Activated B cell treated with CpG ODN at 0.5 μM for 24 hours (primary cell): ENCODE data around the gene KHNYN. TPM values are rescaled to one million over a fixed set of nuclear protein-coding genes. Genes with fewer than 3 reads are reported as not detected.

Experiments used
- ATAC-seq: fragments of 200-7000 bp; cut with Tn5 transposase; one replicate; pipeline ENCODE4 v1.10.0; 2021; ENCODE audit warnings: low read depth, mild to moderate bottlenecking, moderate library complexity
- CTCF ChIA-PET: fragments of 350-600 bp; sonication (Branson Sonifier 250); formaldehyde crosslinking; loops from one replicate; lab custom pipeline; 2021; ENCODE audit warnings: antibody characterized with exemption; lab: Charles Lee
- POLR2A ChIA-PET: fragments of 350-600 bp; sonication (Branson Sonifier 250); formaldehyde crosslinking; loops from one replicate; lab custom pipeline; 2021; ENCODE audit warnings: antibody characterized with exemption; lab: Charles Lee
- DNase-seq: peaks from one replicate; pipeline ENCODE4 v3.0.0; 2022
- H3K27ac Mint-ChIP-seq: one replicate; pipeline ENCODE4 v1.8.0; 2020; ENCODE audit warnings: mixed read lengths
- H3K27me3 Mint-ChIP-seq: one replicate; pipeline ENCODE4 v1.8.0; 2021; ENCODE audit warnings: mixed read lengths
- H3K36me3 Mint-ChIP-seq: one replicate; pipeline ENCODE4 v1.8.0; 2021; ENCODE audit warnings: low read depth, mixed read lengths
- H3K4me1 Mint-ChIP-seq: one replicate; pipeline ENCODE4 v1.8.0; 2021; ENCODE audit warnings: mixed read lengths
- H3K4me3 Mint-ChIP-seq: one replicate; pipeline ENCODE4 v1.8.0; 2020; ENCODE audit warnings: mild to moderate bottlenecking, mixed read lengths
- H3K9me3 Mint-ChIP-seq: one replicate; pipeline ENCODE4 v1.8.0; 2020; ENCODE audit warnings: mixed read lengths
- CTCF ChIP-seq: fragments of 200-600 bp; IDR thresholded peaks from one replicate; pipeline ENCODE4 v1.8.0; 2022; ENCODE audit warnings: antibody characterized with exemption, mild to moderate bottlenecking
- intact Hi-C: fragments of 100-400 bp; cut with micrococcal nuclease; formaldehyde crosslinking; loops from one replicate; pipeline ENCODE4 v1.15.1; 2024
- total RNA-seq: library from RNA; stranded (reverse); gene quantifications from 2 replicates; pipeline ENCODE4 v1.2.3, GENCODE V29; 2022

KHNYN gene
- total RNA-seq, 1 donor from 2014 or later = 130 TPM

DNA sequence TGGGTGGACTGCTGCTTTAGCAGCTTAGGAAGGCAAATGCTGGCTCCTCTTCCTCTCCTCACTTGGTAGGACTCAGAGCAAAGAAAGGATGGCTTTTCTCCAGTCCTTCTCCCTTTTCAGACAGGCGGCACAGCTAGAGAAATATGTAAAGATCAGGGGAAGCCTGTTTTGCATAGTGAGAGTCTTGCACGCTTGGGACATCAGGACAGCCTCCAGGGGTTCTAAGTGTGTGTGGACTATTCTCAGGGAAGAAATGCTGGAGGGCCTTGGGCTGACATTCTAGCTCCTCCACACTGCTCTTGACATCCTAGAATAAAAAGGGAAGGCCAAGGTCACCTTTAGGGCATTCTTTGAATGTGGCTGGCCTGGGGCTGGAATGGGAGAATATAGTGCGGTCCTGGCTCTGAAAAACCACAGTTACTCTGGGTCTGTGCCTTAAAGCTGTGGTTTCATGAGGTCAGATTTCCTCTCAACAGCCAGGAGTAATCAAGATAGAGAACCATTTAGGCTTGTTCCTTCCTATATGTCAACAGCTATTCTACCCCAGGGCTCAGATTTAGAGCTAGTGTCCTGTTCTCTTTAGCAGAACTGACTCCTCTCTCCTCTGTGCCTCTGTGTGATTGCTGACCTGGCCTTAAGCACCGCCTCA is 54.0 kb downstream of the KHNYN start:
- no peaks in the 10 kb centered on the region for H3K9me3 Mint-ChIP-seq
- no peaks in the 10 kb centered on the region for H3K27me3 Mint-ChIP-seq
- POLR2A ChIA-PET = no interaction called here
- ATAC-seq (peak; percentile 42), DNase-seq (no peak)
- H3K4me3 Mint-ChIP-seq = peak overlapping the region; percentile 19
- H3K4me1 Mint-ChIP-seq = peaks cover 20% of the 10 kb centered on the region
- no peak for TF ChIP-seq CTCF
- CTCF ChIA-PET = no interaction called here
- H3K27ac Mint-ChIP-seq = no peak overlapping the region
- H3K36me3 Mint-ChIP-seq = no peaks in the 10 kb centered on the region
- intact Hi-C loops = loop anchor here (5.0 kb wide), 1 partner anchor 669 kb away; no protein-coding TSS in a partner anchor

Other genes with a start within 250 kb of the KHNYN start
- 76.4 and 80.3 TPM in 2 replicates for gene IPO4, start 241.1 kb upstream of the KHNYN start, total RNA-seq
- 24.5 and 26.3 TPM in 2 replicates for gene TM9SF1, start 234.5 kb upstream of the KHNYN start, total RNA-seq
- 0.66 and 0.98 TPM in 2 replicates for gene TSSK4, start 224.3 kb upstream of the KHNYN start, total RNA-seq
- 88.5 and 117 TPM in 2 replicates for gene CHMP4A, start 216.5 kb upstream of the KHNYN start, total RNA-seq
- gene MDP1, start 213.9 kb upstream of the KHNYN start, total RNA-seq = 12.7 and 16.3 TPM in 2 replicates
- 129 and 149 TPM in 2 replicates for gene NEDD8, start 197.6 kb upstream of the KHNYN start, total RNA-seq
- 43.8 and 50.2 TPM in 2 replicates for gene GMPR2, start 197.0 kb upstream of the KHNYN start, total RNA-seq
- gene TINF2, start 187.3 kb upstream of the KHNYN start, total RNA-seq = 197 and 205 TPM in 2 replicates
- gene TGM1, start 166.8 kb upstream of the KHNYN start, total RNA-seq = 6.4 and 6.5 TPM in 2 replicates
- 53.6 and 70.5 TPM in 2 replicates for gene RABGGTA, start 158.4 kb upstream of the KHNYN start, total RNA-seq
- gene DHRS1, start 130.2 kb upstream of the KHNYN start, total RNA-seq = 32.5 and 33.9 TPM in 2 replicates
- gene NOP9, start 130.1 kb upstream of the KHNYN start, total RNA-seq = 30.5 and 36.4 TPM in 2 replicates
- gene CIDEB, start 122.0 kb upstream of the KHNYN start, total RNA-seq = 9.2 and 9.4 TPM in 2 replicates
- gene LTB4R2, start 119.8 kb upstream of the KHNYN start, total RNA-seq = 7.7 and 9.1 TPM in 2 replicates
- gene LTB4R, start 118.5 kb upstream of the KHNYN start, total RNA-seq = 8.2 and 8.6 TPM in 2 replicates
- gene ADCY4, start 94.9 kb upstream of the KHNYN start, total RNA-seq = 2.3 and 2.4 TPM in 2 replicates
- gene RIPK3, start 90.0 kb upstream of the KHNYN start, total RNA-seq = 38.9 and 39.2 TPM in 2 replicates
- gene NFATC4, start 61.8 kb upstream of the KHNYN start, total RNA-seq = 9.4 and 11.2 TPM in 2 replicates
- gene NYNRIN, start 31.0 kb upstream of the KHNYN start, total RNA-seq = 0.02 and 0.04 TPM in 2 replicates
- gene CBLN3, start 286 bp upstream of the KHNYN start, total RNA-seq = 56.0 and 61.1 TPM in 2 replicates
- gene SDR39U1, start 12.8 kb downstream of the KHNYN start, total RNA-seq = 70.6 and 80.0 TPM in 2 replicates
- gene CMA1, start 78.3 kb downstream of the KHNYN start, total RNA-seq = not detected in 2 replicates
- not detected in 2 replicates for gene CTSG, start 146.3 kb downstream of the KHNYN start, total RNA-seq
- 0.49 and 0.93 TPM in 2 replicates for gene GZMH, start 179.7 kb downstream of the KHNYN start, total RNA-seq
- 2.3 and 2.9 TPM in 2 replicates for gene GZMB, start 204.2 kb downstream of the KHNYN start, total RNA-seq